CD14-positive monocyte (primary cell): ENCODE measurements around the gene SPRY4. TPM values are rescaled to one million over a fixed set of nuclear protein-coding genes. Genes with fewer than 3 reads are reported as not detected.

Experiments used
- DNase-seq, 3 donors: peaks; one replicate each; pipeline ENCODE4 v3.0.0-alpha.2; 2011 to 2022
- H2AFZ ChIP-seq: 2 replicates; pipeline ENCODE4 v1.6.0; 2012; ENCODE audit warnings: mild to moderate bottlenecking, low read depth, low read length, inconsistent platforms; ENCODE audit not compliant: insufficient read depth, poor library complexity, severe bottlenecking
- H3K27ac ChIP-seq, 2 donors: 1 replicate in 1 of 2; 2 replicates in 1 of 2; pipeline ENCODE4 v1.5.1; 2012 to 2013; ENCODE audit warnings: low read length in 2 of 2, control low read depth in 1 of 2, inconsistent platforms in 1 of 2, low read depth in 1 of 2, mild to moderate bottlenecking in 1 of 2
- H3K27me3 ChIP-seq, 2 donors: one replicate each; pipeline versions ENCODE4 v1.6.0 to v1.6.1; 2011 to 2013; ENCODE audit warnings: low read length in 2 of 2; ENCODE audit not compliant: control insufficient read depth in 2 of 2, insufficient read depth in 2 of 2
- H3K36me3 ChIP-seq, 2 donors: replicated peaks in 1 of 2; 1 replicate in 1 of 2; 2 replicates in 1 of 2; pipeline versions ENCODE4 v1.5.1 to v1.6.1; 2012 to 2013; ENCODE audit warnings: low read length in 2 of 2, control low read depth in 1 of 2, inconsistent platforms in 1 of 2, mild to moderate bottlenecking in 1 of 2; ENCODE audit not compliant: insufficient read depth in 2 of 2, control insufficient read depth in 1 of 2
- H3K4me1 ChIP-seq, 2 donors: 1 replicate in 1 of 2; 2 replicates in 1 of 2; pipeline versions ENCODE4 v1.5.1 to v1.6.1; 2012 to 2013; ENCODE audit warnings: low read length in 2 of 2, control low read depth in 1 of 2, inconsistent platforms in 1 of 2, mild to moderate bottlenecking in 1 of 2, moderate library complexity in 1 of 2; ENCODE audit not compliant: insufficient read depth in 2 of 2, control insufficient read depth in 1 of 2
- H3K4me2 ChIP-seq: replicated peaks from 2 replicates; pipeline ENCODE3; 2012; ENCODE audit warnings: low read length, moderate library complexity, mild to moderate bottlenecking; ENCODE audit not compliant: poor library complexity, severe bottlenecking; ENCODE audit errors: extremely low read depth
- H3K4me3 ChIP-seq, 3 experiments: fragments of 200-600 bp in 1 of 3; sonication (generic) in 1 of 3; replicated peaks in 1 of 3; 1 replicate in 2 of 3; 2 replicates in 1 of 3; pipeline ENCODE4 v1.5.1; 2011 to 2013; ENCODE audit warnings: low read length in 3 of 3, mild to moderate bottlenecking in 3 of 3, control low read depth in 2 of 3, low read depth in 2 of 3, inconsistent platforms in 1 of 3, moderate library complexity in 1 of 3
- H3K79me2 ChIP-seq: 2 replicates; pipeline ENCODE4 v1.6.0; 2012; ENCODE audit warnings: mild to moderate bottlenecking, control low read depth, inconsistent platforms, low read length, moderate library complexity; ENCODE audit not compliant: insufficient read depth
- H3K9ac ChIP-seq: 2 replicates; pipeline ENCODE4 v1.6.0; 2017; ENCODE audit warnings: low read length, mild to moderate bottlenecking; ENCODE audit not compliant: insufficient read depth, poor library complexity, severe bottlenecking
- H3K9me3 ChIP-seq, 2 donors: replicated peaks in 1 of 2; 1 replicate in 1 of 2; 2 replicates in 1 of 2; pipeline versions ENCODE4 v1.5.1 to v1.6.1; 2012 to 2013; ENCODE audit warnings: low read length in 2 of 2, control low read depth in 1 of 2; ENCODE audit not compliant: control insufficient read depth in 1 of 2, insufficient read depth in 1 of 2
- H4K20me1 ChIP-seq: 2 replicates; pipeline ENCODE4 v1.6.0; 2012; ENCODE audit warnings: mild to moderate bottlenecking, low read length, control low read depth, moderate library complexity; ENCODE audit not compliant: insufficient read depth
- H3K27ac Mint-ChIP-seq, 7 donors: one replicate each; pipeline ENCODE4 v1.8.0; 2020; ENCODE audit warnings: mild to moderate bottlenecking in 7 of 7, mixed read lengths in 7 of 7, moderate library complexity in 6 of 7, inconsistent platforms in 2 of 7
- H3K27me3 Mint-ChIP-seq, 3 donors: one replicate each; pipeline ENCODE4 v1.8.0; 2021 to 2022; ENCODE audit warnings: low read depth in 3 of 3, mild to moderate bottlenecking in 3 of 3, mixed read lengths in 3 of 3, moderate library complexity in 3 of 3, inconsistent platforms in 1 of 3
- H3K36me3 Mint-ChIP-seq, 2 donors: one replicate each; pipeline ENCODE4 v1.8.0; 2020; ENCODE audit warnings: mixed read lengths in 2 of 2, inconsistent platforms in 1 of 2, mild to moderate bottlenecking in 1 of 2
- H3K4me1 Mint-ChIP-seq: one replicate; pipeline ENCODE4 v1.8.0; 2020; ENCODE audit warnings: mild to moderate bottlenecking, mixed read lengths
- H3K4me3 Mint-ChIP-seq, 2 donors: one replicate each; pipeline ENCODE4 v1.8.0; 2020; ENCODE audit warnings: mild to moderate bottlenecking in 2 of 2, mixed read lengths in 2 of 2, moderate library complexity in 1 of 2
- H3K9me3 Mint-ChIP-seq, 7 donors: one replicate each; pipeline ENCODE4 v1.8.0; 2020 to 2022; ENCODE audit warnings: mixed read lengths in 7 of 7, mild to moderate bottlenecking in 6 of 7, moderate library complexity in 6 of 7, inconsistent platforms in 2 of 7
- WGBS: methylation state at CpG from one replicate; pipeline ENCODE4 v1.1.5; 2013; ENCODE audit warnings: missing lambda C conversion rate; ENCODE audit not compliant: insufficient coverage; 5-methylcytosine and 5-hydroxymethylcytosine counted together
- intact Hi-C, 2 donors: fragments of 100-400 bp; cut with micrococcal nuclease; formaldehyde crosslinking; loops; one replicate each; pipeline versions ENCODE4 v1.15.0 to v1.15.1; 2023
- polyA plus RNA-seq, 3 donors: library from polyadenylated mRNA; depleted of rRNA in 1 of 3; unstranded in 2 of 3; stranded (reverse) in 1 of 3; fragments of 300-500 nt in 2 of 3; fragments of >200 nt in 1 of 3; fragmentation: Illumina TruSeq in 2 of 3; gene quantifications; 1 replicate in 2 of 3; 2 replicates in 1 of 3; pipeline ENCODE4 v1.2.3, GENCODE V29; 2012 to 2021
- small RNA-seq: library from RNA; depleted of rRNA; stranded (forward); fragments of <200 nt; gene quantifications from one replicate; pipeline ENCODE3, GENCODE V24; 2012; ENCODE audit warnings: low read depth; ENCODE audit not compliant: insufficient read length
- TF ChIP-seq, protein P1 (sequence below): fragments of 200-600 bp; IDR thresholded peaks from one replicate; pipeline ENCODE4 v1.8.0; 2022; ENCODE audit warnings: antibody characterized with exemption, mild to moderate bottlenecking

Gene SPRY4
- polyA plus RNA-seq, 3 donors = not detected

- no peak overlapping the region for H3K4me2 ChIP-seq
- no peak overlapping the region for H3K4me3 ChIP-seq
- no peak for DNase-seq
- H3K27me3 ChIP-seq = peaks cover 0 to 2% of the 10 kb centered on the region in 2 donors
- peaks cover 4 to 25% (median 8%) of the 10 kb centered on the region in 3 donors for H3K27me3 Mint-ChIP-seq
- no peaks in the 10 kb centered on the region for H3K4me1 Mint-ChIP-seq
- H3K79me2 ChIP-seq = no peaks in the 10 kb centered on the region
- no peak overlapping the region for H3K4me3 Mint-ChIP-seq
- intact Hi-C loops = no loop called here
- H3K9me3 Mint-ChIP-seq = peaks cover 0 to 9% (median 1%) of the 10 kb centered on the region in 7 donors
- H3K27ac Mint-ChIP-seq = no peak overlapping the region
- TF ChIP-seq, protein P1, sequence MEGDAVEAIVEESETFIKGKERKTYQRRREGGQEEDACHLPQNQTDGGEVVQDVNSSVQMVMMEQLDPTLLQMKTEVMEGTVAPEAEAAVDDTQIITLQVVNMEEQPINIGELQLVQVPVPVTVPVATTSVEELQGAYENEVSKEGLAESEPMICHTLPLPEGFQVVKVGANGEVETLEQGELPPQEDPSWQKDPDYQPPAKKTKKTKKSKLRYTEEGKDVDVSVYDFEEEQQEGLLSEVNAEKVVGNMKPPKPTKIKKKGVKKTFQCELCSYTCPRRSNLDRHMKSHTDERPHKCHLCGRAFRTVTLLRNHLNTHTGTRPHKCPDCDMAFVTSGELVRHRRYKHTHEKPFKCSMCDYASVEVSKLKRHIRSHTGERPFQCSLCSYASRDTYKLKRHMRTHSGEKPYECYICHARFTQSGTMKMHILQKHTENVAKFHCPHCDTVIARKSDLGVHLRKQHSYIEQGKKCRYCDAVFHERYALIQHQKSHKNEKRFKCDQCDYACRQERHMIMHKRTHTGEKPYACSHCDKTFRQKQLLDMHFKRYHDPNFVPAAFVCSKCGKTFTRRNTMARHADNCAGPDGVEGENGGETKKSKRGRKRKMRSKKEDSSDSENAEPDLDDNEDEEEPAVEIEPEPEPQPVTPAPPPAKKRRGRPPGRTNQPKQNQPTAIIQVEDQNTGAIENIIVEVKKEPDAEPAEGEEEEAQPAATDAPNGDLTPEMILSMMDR = no peak
- no peak overlapping the region for H3K9ac ChIP-seq
- H3K4me1 ChIP-seq = no peaks in the 10 kb centered on the region
- no peaks in the 10 kb centered on the region for H3K36me3 Mint-ChIP-seq
- H3K9me3 ChIP-seq = no peaks in the 10 kb centered on the region
- H2AFZ ChIP-seq = no peak overlapping the region
- 95% methylated on average over 3 of the region's 6 CpGs for WGBS
- H3K36me3 ChIP-seq = no peaks in the 10 kb centered on the region
- H4K20me1 ChIP-seq = no peaks in the 10 kb centered on the region
- H3K27ac ChIP-seq = no peak overlapping the region
Measured at GRCh38 chr5:142262683-142263082, 62.1 kb downstream of the SPRY4 start.

Small RNA genes lying within 50 kb of the gene (small RNA-seq; reads per million reads assigned to genes)
- not detected for gene RF02038
- not detected for gene RF02039

Other genes starting within 250 kb of the SPRY4 start
- gene NDFIP1, start 216.2 kb downstream of the SPRY4 start, polyA plus RNA-seq = 10 to 100 TPM; 18.4 to 44.4 (median 44.0) TPM